KOPT-K1 (cell line): ENCODE results near the gene EIF3D.

Experiments
- H3K27ac ChIP-seq: fragments of 200-600 bp; sonication (generic); 2 replicates; pipeline ENCODE4 v1.5.1; 2016; ENCODE audit warnings: antibody characterized with exemption, mild to moderate bottlenecking, low read depth, low read length; ENCODE audit not compliant: poor library complexity, severe bottlenecking
- H3K36me3 ChIP-seq: fragments of 200-600 bp; sonication (generic); 2 replicates; pipeline ENCODE4 v1.5.1; 2017; ENCODE audit warnings: antibody characterized with exemption, mild to moderate bottlenecking, low read length, moderate library complexity; ENCODE audit not compliant: insufficient read depth
- H3K9me3 ChIP-seq: fragments of 200-600 bp; sonication (generic); 2 replicates; pipeline ENCODE4 v1.5.1; 2017; ENCODE audit warnings: antibody characterized with exemption, low read length, mild to moderate bottlenecking; ENCODE audit not compliant: insufficient read depth, poor library complexity, severe bottlenecking

Gene EIF3D, protein sequence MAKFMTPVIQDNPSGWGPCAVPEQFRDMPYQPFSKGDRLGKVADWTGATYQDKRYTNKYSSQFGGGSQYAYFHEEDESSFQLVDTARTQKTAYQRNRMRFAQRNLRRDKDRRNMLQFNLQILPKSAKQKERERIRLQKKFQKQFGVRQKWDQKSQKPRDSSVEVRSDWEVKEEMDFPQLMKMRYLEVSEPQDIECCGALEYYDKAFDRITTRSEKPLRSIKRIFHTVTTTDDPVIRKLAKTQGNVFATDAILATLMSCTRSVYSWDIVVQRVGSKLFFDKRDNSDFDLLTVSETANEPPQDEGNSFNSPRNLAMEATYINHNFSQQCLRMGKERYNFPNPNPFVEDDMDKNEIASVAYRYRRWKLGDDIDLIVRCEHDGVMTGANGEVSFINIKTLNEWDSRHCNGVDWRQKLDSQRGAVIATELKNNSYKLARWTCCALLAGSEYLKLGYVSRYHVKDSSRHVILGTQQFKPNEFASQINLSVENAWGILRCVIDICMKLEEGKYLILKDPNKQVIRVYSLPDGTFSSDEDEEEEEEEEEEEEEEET

DNA sequence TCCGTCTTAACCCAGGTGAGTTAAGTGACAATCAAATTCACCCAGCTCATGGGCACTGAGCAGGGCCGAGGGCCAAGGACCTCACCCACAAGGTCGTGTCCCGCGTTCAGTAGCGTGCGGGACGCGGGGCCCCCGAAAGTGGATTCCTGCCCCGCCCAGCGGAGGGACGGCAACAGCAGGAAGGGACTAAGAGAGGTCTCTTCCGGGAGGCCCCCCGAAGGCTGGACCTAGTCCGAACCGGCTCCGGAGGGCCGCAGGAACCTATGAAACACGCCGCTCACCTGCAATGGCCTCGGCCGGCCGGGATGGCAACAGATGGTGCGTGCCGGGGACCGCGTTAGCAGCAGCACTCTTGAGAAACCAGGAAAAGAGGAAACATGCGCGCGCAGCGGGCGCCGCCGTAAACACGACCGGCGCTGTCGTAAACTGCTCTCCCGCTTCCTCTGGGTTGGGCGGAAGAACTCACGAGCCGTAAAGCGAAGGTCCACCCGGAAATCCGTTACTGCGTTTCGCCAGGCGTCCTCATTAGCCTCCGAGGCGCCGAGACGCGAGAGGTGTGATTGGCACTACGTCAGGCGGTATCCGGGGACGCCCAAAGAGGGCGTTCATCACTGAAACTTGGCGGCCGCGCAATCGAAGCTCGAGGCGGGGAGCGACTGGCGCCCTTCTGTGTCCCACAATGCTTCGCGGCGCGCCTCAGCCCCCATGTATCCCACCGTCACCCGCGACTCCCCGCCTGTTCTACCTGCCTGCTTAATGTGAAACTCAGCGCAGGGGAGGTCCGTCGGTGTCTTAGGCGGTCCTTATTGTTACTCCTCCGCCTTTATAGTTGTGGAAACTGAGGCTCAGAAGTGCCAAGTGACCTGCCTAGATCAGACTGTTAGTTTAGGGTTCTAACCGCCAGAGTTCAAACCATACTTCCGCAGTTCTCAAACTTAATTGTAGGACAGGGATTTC is at the start of gene EIF3D:
Gene EIF3D, minus strand, starts transcription at position 372 of the 957 bp plus-strand sequence. CDS start 3,045 bp downstream, outside the sequence.
- Histone ChIP-seq H3K27ac (peak within 1 kb of the TSS; percentile 76), H3K36me3 (peaks cover 34% of the 10 kb centered on the region), H3K9me3 (no peaks in the 10 kb centered on the region)

GRCh38 chr22:36578619-36579018 is 49.7 kb upstream of the EIF3D start:
- Histone ChIP-seq H3K36me3 (no peaks in the 10 kb centered on the region), H3K27ac (no peak overlapping the region), H3K9me3 (no peaks in the 10 kb centered on the region)

DNA sequence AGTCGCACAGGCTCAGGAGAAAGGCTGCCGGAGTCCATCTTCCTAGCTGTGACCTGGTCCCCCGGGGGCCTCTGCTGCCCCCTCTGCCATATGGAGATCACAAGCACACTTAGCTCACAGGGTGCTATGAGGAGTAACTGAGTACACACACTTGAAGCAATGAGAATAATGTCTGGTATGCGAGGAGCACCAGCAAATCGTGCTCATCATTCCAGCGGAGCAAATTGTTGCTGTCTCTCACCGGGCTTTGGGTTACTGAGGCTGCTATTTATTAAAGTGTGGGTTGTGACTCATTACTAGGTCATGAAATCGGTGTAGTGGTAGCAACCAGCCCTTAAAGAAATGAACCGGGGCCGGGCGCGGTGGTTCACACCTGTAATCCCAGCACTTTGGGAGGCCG is 48.1 kb upstream of the EIF3D start:
- H3K27ac ChIP-seq = no peak overlapping the region
- no peaks in the 10 kb centered on the region for H3K36me3 ChIP-seq
- H3K9me3 ChIP-seq = no peaks in the 10 kb centered on the region

DNA sequence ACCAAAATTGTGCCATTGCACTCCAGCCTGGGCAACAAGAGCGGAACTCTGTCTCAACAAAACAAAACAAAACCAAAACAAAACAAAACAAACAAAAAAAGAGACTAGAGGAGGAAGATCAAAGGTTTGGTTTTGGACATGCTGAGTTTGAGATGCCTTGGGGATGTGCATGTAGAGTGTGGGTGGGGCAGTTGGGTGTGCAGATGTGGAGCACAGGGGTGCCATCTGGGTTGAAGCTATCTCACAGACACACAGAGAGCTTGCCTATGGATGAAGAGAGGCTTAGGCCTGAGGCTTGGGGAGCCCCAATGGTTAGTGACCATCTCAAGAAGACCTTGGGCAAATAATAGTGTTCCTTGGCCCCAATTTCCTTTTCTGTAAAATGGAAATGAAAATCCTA is 45.8 kb upstream of the EIF3D start:
- H3K9me3 ChIP-seq = no peaks in the 10 kb centered on the region
- no peak overlapping the region for H3K27ac ChIP-seq
- no peaks in the 10 kb centered on the region for H3K36me3 ChIP-seq

- no peaks in the 10 kb centered on the region for H3K36me3 ChIP-seq
- no peak overlapping the region for H3K27ac ChIP-seq
- no peaks in the 10 kb centered on the region for H3K9me3 ChIP-seq
Observed at GRCh38 chr22:36573815-36574363, 44.9 kb upstream of the EIF3D start.

DNA sequence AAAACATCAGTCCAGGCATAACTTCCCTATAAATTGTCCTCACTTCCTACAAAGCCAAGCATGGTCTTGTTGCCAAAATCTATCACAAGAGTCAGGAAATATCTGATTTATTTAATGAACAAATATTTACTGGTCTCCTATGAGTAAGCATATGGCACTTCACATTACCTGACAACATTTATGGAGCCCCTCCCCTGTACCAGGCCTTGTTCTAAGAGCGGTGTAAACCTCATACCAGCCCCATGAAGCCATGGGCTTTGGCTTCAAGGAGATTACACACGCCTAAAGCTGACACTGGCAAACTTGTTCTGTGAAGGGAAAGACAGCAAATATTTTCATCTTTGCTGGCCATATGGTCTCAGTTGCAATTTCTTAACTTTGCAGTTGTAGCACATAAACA is 43.0 kb upstream of the EIF3D start:
- no peaks in the 10 kb centered on the region for H3K9me3 ChIP-seq
- no peak overlapping the region for H3K27ac ChIP-seq
- H3K36me3 ChIP-seq = no peaks in the 10 kb centered on the region

DNA sequence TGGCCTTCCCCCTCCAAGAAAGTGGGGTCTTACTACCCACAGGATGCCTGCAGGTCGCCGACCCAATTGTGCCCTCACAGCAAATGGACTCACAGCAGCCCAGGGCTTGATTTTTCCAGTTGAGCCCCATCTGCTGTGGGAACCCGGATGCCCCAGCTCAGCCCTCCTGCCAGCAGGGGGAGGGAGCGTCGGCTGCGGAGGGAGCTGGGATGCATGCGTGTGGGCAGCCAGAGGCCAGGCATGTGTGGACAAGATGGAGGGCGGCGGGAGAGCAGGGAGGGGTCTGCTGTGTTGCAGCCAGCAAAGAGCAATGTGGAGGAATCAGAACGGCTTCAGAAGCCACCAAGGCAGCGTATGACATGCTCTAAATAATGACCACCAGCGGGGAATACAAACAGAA is 41.0 kb upstream of the EIF3D start:
- Histone ChIP-seq H3K27ac (no peak overlapping the region), H3K36me3 (no peaks in the 10 kb centered on the region), H3K9me3 (no peaks in the 10 kb centered on the region)

GRCh38 chr22:36568846-36569245 is 39.9 kb upstream of the EIF3D start:
- no peak overlapping the region for H3K27ac ChIP-seq
- H3K36me3 ChIP-seq = no peaks in the 10 kb centered on the region
- H3K9me3 ChIP-seq = no peaks in the 10 kb centered on the region

DNA sequence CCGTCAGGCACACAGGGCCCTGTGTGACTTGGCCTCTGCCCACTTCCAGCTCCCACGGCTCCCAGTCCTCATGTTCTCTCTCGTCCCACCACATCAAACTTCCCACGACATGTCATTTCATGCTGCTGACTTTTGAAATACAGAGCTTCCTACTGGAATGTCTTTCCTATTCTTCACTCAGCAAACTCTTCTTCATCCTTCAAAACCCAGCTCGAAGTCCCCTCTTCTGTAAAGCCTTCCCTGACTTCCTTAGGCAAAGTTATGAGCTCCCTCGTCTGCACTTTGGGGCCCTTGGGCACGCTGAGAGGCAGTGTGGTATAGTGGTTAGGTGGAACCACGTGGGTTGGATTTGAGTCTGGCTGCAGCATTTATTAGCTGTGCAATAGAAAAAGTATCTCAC is 37.8 kb upstream of the EIF3D start:
- no peaks in the 10 kb centered on the region for H3K36me3 ChIP-seq
- H3K9me3 ChIP-seq = no peaks in the 10 kb centered on the region
- no peak overlapping the region for H3K27ac ChIP-seq

GRCh38 chr22:36565686-36566085 is 36.7 kb upstream of the EIF3D start:
- Histone ChIP-seq H3K27ac (no peak overlapping the region), H3K36me3 (no peaks in the 10 kb centered on the region), H3K9me3 (no peaks in the 10 kb centered on the region)

- Histone ChIP-seq H3K9me3 (no peaks in the 10 kb centered on the region), H3K36me3 (no peaks in the 10 kb centered on the region), H3K27ac (no peak overlapping the region)
Observed at GRCh38 chr22:36565159-36565507, 36.2 kb upstream of the EIF3D start.

DNA sequence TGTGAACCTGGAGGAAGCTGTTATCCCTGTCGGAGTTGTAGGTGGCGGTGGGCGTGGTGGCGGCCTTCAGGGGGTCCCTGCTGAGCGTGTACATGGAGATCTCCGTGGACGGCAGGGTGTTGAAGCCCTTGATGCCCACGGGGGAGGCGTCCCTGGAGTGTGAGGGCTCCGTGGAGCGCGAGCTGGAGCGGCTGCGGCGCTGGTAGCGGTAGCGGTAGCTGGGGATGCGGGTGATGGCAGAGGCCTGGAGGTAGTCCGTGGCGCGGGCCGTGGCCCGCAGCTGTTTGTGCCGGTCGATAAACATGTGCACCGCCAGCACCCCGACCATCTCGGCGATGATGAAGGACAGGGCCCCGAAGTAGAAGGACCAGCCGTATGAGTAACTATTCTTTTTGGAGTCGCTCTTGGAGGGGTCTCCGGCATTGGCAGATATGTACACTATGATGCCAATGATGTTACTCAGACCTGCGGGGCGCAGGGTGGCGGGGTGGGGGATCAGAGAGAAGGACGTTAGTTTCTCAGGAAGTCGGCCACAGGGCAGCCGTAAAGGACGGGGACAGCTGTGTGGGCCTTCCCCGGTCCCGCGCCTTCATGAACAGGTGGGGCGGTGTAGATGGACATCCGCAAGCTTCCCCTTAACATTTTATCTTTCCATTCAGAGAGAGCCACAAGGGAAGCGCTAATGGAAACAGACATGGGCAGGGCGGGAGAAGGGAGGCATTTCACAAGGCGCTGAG is 35.6 kb upstream of the EIF3D start:
- Histone ChIP-seq H3K9me3 (no peaks in the 10 kb centered on the region), H3K36me3 (no peaks in the 10 kb centered on the region), H3K27ac (no peak overlapping the region)

DNA sequence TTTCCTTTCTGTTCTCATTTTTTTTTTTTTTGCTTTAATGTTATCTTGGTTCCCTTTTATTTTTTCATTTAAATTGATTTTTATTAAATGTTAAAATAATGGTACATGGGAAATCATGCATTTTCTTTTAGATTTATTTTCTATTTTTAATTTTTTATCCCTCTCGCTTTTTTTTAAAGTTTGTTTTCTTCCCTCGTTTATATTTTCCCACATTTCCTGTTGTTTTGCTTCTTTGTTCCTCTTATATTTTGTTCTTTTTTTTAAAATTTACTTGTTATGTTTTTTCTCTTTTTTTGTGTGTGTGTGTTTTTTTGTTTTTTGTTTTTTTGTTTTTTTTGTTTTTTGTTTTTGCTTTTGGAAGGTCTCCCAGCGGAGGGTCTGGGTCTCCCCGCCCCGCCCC is 34.9 kb upstream of the EIF3D start:
- H3K27ac ChIP-seq = no peak overlapping the region
- no peaks in the 10 kb centered on the region for H3K36me3 ChIP-seq
- no peaks in the 10 kb centered on the region for H3K9me3 ChIP-seq

DNA sequence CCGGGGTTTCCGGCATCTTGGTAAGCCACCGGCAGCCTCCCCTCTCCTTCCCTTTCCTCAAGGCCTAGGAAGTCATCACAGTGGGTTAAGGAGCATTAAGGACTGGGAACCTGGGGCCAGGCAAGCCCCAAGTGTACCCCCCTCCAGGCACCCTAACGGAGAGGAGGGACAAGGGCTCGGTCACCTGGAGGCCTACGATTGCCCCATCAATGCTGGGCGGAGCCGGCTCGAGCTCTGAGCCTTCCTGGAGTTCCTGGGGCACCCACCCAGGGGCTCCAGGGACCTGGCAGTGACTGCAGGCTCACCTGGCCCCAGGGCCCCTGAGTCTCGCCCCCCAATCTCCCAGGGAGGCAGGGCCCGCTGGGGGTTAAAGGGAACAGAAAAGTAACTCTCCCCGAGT is 34.5 kb upstream of the EIF3D start:
- Histone ChIP-seq H3K9me3 (no peaks in the 10 kb centered on the region), H3K36me3 (no peaks in the 10 kb centered on the region), H3K27ac (no peak overlapping the region)
